ENCODE results near the gene PCGF3.

GRCh38 chr4:666822-667544 is 38.6 kb upstream of the PCGF3 start:
- TF ChIP-seq CTCF (IDR thresholded peaks at IDR 0.05 in 4 of 5, conservative IDR thresholded peaks at IDR 0.05 in 1 of 5) (no peak), POLR2A (IDR thresholded peaks at IDR 0.05) (no peak)

Measured in gastrocnemius medialis (tissue), 4 donors.